Activated naive CD4-positive, alpha-beta T cell treated with anti-CD3 and anti-CD28 coated beads for 36 hours (primary cell): ENCODE results near the gene SCFD1. TPM values are rescaled to one million over a fixed set of nuclear protein-coding genes. Genes with fewer than 3 reads are reported as not detected.

Source experiments
- CTCF ChIA-PET: fragments of 350-600 bp; sonication (Branson Sonifier 250); formaldehyde crosslinking; loops from one replicate; lab custom pipeline; 2021; ENCODE audit warnings: antibody characterized with exemption; lab: Charles Lee
- DNase-seq: peaks from one replicate; pipeline ENCODE4 v3.0.0-alpha.2; 2020
- H3K27ac Mint-ChIP-seq: one replicate; pipeline ENCODE4 v1.8.0; 2021; ENCODE audit warnings: mild to moderate bottlenecking, mixed read lengths
- H3K27me3 Mint-ChIP-seq: one replicate; pipeline ENCODE4 v1.8.0; 2021; ENCODE audit warnings: low read depth, mixed read lengths
- H3K36me3 Mint-ChIP-seq: one replicate; pipeline ENCODE4 v1.8.0; 2021; ENCODE audit warnings: low read depth, mixed read lengths
- H3K4me1 Mint-ChIP-seq: one replicate; pipeline ENCODE4 v1.8.0; 2021; ENCODE audit warnings: low read depth, mixed read lengths
- H3K4me3 Mint-ChIP-seq: one replicate; pipeline ENCODE4 v1.8.0; 2021; ENCODE audit warnings: mild to moderate bottlenecking, moderate library complexity, mixed read lengths
- H3K9me3 Mint-ChIP-seq: one replicate; pipeline ENCODE4 v1.8.0; 2021; ENCODE audit warnings: mixed read lengths
- intact Hi-C: fragments of 100-400 bp; cut with micrococcal nuclease; formaldehyde crosslinking; loops from one replicate; pipeline ENCODE4 v1.15.1; 2023
- total RNA-seq, 2 experiments: library from RNA; stranded (reverse); gene quantifications; one replicate each; pipeline ENCODE4 v1.2.3, GENCODE V29; 2021

Gene SCFD1
- total RNA-seq, 2 experiments from 2014 or later: 46.1 to 55.2 TPM

DNA sequence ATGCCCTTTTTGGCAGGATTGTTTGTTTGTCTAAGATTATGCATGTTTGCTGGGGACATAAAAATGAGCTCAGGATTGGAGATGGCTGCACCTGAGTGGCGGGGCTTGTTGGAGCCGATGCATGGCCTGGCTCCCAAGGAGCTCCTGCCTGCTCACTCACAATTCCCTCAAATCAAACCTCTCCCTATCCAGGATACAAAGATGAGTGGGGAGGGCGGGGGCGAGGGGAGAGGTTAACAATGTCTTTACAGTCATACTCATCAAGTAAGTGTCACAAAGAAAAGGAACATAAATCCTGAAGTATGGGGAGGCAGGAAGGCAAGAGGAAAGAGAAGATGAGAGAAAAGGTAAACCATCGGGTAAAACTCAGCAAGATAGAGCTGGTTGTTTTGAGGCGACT is 148.3 kb downstream of the SCFD1 start:
- no peak for DNase-seq
- H3K27ac Mint-ChIP-seq: no peak overlapping the region
- CTCF ChIA-PET: no interaction called here
- intact Hi-C loops: no loop called here
- H3K9me3 Mint-ChIP-seq: no peaks in the 10 kb centered on the region
- peaks cover 8% of the 10 kb centered on the region for H3K27me3 Mint-ChIP-seq
- no peaks in the 10 kb centered on the region for H3K4me1 Mint-ChIP-seq
- H3K4me3 Mint-ChIP-seq: no peak overlapping the region
- no peaks in the 10 kb centered on the region for H3K36me3 Mint-ChIP-seq

GRCh38 chr14:30771595-30771994 is 149.5 kb downstream of the SCFD1 start:
- Mint-ChIP-seq H3K27me3 (peaks cover 8% of the 10 kb centered on the region), H3K36me3 (no peaks in the 10 kb centered on the region), H3K4me3 (no peak overlapping the region), H3K4me1 (no peaks in the 10 kb centered on the region), H3K9me3 (no peaks in the 10 kb centered on the region), H3K27ac (no peak overlapping the region)
- CTCF ChIA-PET: no interaction called here
- DNase-seq: no peak
- intact Hi-C loops: no loop called here

DNA sequence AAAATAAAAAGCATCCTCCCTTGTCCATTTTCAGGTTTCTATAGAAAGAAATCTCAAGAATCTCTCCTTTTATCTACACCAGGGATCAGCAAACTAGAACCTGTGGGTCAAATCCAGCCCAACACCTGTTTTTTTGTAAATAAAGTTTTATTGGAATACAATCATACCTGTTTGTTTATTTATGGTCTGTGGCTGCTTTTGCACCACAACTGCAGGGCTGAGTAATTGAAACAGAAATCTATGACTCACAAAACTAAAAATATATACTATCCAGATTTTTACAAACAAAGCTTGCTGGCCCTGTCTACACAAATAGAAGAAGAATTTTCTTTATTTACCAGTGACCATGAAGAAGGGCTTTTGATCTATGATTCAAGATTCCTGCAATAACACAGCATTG is 157.1 kb downstream of the SCFD1 start:
- Mint-ChIP-seq H3K9me3 (no peaks in the 10 kb centered on the region), H3K4me1 (no peaks in the 10 kb centered on the region), H3K27ac (no peak overlapping the region), H3K27me3 (peaks cover 4% of the 10 kb centered on the region), H3K4me3 (no peak overlapping the region), H3K36me3 (no peaks in the 10 kb centered on the region)
- CTCF ChIA-PET: no interaction called here
- intact Hi-C loops: no loop called here
- DNase-seq: no peak

Other genes with a start within 250 kb of the SCFD1 start
- gene G2E3, start 63.2 kb upstream of the SCFD1 start, total RNA-seq: 10 to 100 TPM; 28.6 to 29.1 TPM